Measurements from ENCODE around the gene ERGIC1. TPM values are rescaled to one million over a fixed set of nuclear protein-coding genes. Genes with fewer than 3 reads are reported as not detected.
A peak's percentile ranks its signal among the peaks of the same experiment; 100 is the strongest.

Gene ERGIC1
- total RNA-seq, 2 donors from 2014 or later: 46.5 to 93.1 TPM

- DNase-seq (no peak), ATAC-seq (no peak)
- Histone ChIP-seq H3K27ac (peak overlapping the region in 3 of 4 donors; percentile 80 to 88 (median 86)), H3K27me3 (no peaks in the 10 kb centered on the region), H3K4me1 (peaks cover 45% of the 10 kb centered on the region), H3K4me3 (no peak overlapping the region), H3K36me3 (replicated peaks in 1 of 2; ENCODE audit: insufficient read depth in 1 of 2, low read depth in 2 of 2) (no peaks in the 10 kb centered on the region), H3K9me3 (no peaks in the 10 kb centered on the region)
- no peak for TF ChIP-seq CTCF (IDR thresholded peaks at IDR 0.05)
- no peak for TF ChIP-seq POLR2A (IDR thresholded peaks at IDR 0.05)
- WGBS, 2 donors: 89 to 94% methylated on average over 8 of the region's 8 CpGs
- intact Hi-C loops (cut with DNase I): no loop called here
Measured at GRCh38 chr5:172874647-172875504, 40.8 kb downstream of the ERGIC1 start.

DNA sequence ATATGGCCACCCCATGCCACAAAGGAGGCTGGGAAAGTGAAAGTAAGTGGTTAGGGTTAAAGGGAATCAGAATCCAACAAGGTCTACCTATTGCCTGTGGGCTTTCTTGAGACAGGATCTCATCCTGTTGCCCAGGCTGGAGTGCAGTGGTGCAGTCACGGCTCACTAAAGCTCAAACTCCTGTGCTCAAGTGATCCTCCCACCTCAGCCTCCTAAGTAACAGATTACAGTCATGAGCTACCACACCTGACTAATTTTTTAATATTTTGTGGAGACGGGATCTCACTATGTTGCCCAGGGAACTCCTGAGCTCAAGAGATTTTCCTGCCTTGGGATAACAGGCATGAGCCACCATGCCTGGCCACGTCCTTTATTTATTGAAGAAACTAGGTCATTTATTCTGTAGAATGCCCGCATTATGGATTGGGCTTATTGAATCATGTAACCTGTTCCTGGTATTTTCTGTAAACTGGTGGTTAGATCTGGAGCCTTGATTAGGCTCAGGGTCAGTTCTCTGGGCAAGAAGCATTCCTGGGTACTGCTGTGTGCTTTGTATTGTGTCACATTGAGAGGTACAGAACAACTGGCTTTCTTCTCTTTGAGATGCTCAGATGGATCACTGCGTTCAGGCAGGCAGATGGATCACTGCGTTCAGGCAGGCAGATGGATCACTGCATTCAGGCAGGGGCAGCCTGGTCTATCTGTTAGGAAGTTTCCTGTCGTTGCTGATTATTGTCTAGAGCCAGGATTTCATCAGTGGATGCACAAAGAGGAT is 41.6 kb downstream of the ERGIC1 start:
- H3K27me3 ChIP-seq: no peaks in the 10 kb centered on the region
- H3K27ac ChIP-seq: peak overlapping the region in 2 of 4 donors; percentile 34 to 49
- peaks cover 37% of the 10 kb centered on the region for H3K4me1 ChIP-seq
- H3K36me3 ChIP-seq (replicated peaks in 1 of 2; ENCODE audit: insufficient read depth in 1 of 2, low read depth in 2 of 2): no peaks in the 10 kb centered on the region
- H3K9me3 ChIP-seq: no peaks in the 10 kb centered on the region
- TF ChIP-seq CTCF (IDR thresholded peaks at IDR 0.05): no peak
- no peak for TF ChIP-seq POLR2A (IDR thresholded peaks at IDR 0.05)
- ATAC-seq: no peak
- H3K4me3 ChIP-seq: no peak overlapping the region
- DNase-seq: no peak
- intact Hi-C loops (cut with DNase I): no loop called here
- 65 to 70% methylated on average over 7 of the region's 7 CpGs for WGBS, 2 donors

DNA sequence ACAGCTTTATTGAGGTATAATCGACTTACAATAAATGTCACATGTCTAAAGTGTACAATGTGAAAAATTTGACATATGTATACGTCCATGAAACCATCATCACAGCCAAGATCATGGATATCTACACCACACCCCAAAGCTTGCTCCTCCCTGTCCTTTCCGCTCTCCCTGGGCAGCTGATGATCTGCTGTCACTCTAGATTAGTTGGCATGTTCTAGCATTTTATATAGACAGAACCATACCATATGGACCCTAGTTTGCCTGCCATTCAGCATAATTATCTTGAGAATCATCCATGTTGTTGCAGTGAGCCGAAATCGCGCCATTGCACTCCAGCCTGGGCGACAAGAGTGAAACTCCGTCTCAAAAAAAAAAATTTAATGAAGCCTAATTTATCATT is 42.5 kb downstream of the ERGIC1 start:
- no peak for DNase-seq
- Histone ChIP-seq H3K36me3 (replicated peaks in 1 of 2; ENCODE audit: insufficient read depth in 1 of 2, low read depth in 2 of 2) (no peaks in the 10 kb centered on the region), H3K27me3 (no peaks in the 10 kb centered on the region), H3K9me3 (no peaks in the 10 kb centered on the region), H3K4me3 (no peak overlapping the region), H3K27ac (no peak overlapping the region), H3K4me1 (peaks cover 28% of the 10 kb centered on the region)
- ATAC-seq: no peak
- intact Hi-C loops (cut with DNase I): no loop called here
- 90 to 91% methylated on average over 8 of the region's 8 CpGs for WGBS, 2 donors
- TF ChIP-seq CTCF (IDR thresholded peaks at IDR 0.05) (no peak), POLR2A (IDR thresholded peaks at IDR 0.05) (no peak)

DNA sequence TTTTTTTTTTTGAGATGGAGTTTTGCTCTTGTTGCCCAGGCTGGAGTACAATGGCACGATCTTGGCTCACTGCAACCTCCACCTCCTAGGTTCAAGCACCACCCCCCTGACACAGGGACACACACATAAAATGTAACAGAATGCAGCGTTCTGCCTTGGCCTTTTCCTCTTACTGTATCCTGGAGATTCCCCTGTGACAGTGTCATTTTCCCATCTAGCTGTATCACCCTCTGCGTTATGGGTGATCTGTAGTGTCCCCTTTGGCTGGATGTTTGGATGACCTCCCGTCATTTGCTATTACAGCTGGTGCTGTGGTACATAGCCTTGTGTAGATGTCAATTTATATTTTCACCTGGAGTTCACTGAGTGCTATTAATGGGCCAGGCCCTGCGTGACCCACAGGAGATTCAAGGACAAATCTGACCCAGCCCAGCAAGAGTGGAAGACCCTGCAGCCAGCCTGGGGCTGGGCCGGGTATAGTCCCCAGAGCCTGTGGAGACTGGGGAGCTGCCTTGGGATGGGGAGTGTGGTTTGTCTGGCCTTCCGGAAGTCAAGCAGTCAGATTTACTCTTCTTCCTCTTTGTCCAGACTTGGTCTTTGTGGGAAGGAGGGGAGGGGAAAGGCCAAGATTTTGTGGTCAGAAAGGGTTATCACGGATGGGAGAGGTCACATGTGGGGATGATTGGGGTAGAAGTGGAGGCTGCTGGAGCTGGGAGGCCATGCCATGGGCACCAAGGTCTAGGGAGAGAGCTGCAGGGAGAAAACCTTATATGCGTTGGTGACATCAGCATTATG is 43.6 kb downstream of the ERGIC1 start:
- no peak for ATAC-seq
- H3K4me1 ChIP-seq: peaks cover 18% of the 10 kb centered on the region

More for the DNA sequence above, 43.6 kb downstream of the ERGIC1 start:
- no peaks in the 10 kb centered on the region for H3K36me3 ChIP-seq (replicated peaks in 1 of 2; ENCODE audit: insufficient read depth in 1 of 2, low read depth in 2 of 2)
- peak overlapping the region in 1 of 4 donors; percentile 38 for H3K27ac ChIP-seq
- H3K9me3 ChIP-seq: no peaks in the 10 kb centered on the region
- no peak for DNase-seq
- H3K4me3 ChIP-seq: no peak overlapping the region
- 85 to 92% methylated on average over 9 of the region's 9 CpGs for WGBS, 2 donors
- intact Hi-C loops (cut with DNase I): no loop called here
- H3K27me3 ChIP-seq: no peaks in the 10 kb centered on the region
- TF ChIP-seq POLR2A (IDR thresholded peaks at IDR 0.05) (peak in 1 of 3 donors; percentile 16), CTCF (IDR thresholded peaks at IDR 0.05) (no peak)

Measured in body of pancreas (tissue), 4 donors.